Thymus (tissue), 11 donors: ENCODE measurements around the gene PPM1K. TPM values are rescaled to one million over a fixed set of nuclear protein-coding genes. Genes with fewer than 3 reads are reported as not detected.

Experiments used
- DNase-seq, 9 donors: peaks; one replicate each; pipeline ENCODE4 v3.0.0-alpha.2; 2013; ENCODE audit warnings: low spot score in 9 of 9, low read depth in 6 of 9, missing footprints in 1 of 9
- H3K27ac ChIP-seq, 2 donors: one replicate each; pipeline ENCODE4 v1.5.1; 2013; ENCODE audit warnings: control low read depth in 1 of 2, low read depth in 1 of 2, low read length in 1 of 2, mild to moderate bottlenecking in 1 of 2, moderate library complexity in 1 of 2
- H3K27me3 ChIP-seq, 2 donors: one replicate each; pipeline ENCODE4 v1.5.1; 2013; ENCODE audit warnings: low read length in 1 of 2; ENCODE audit not compliant: control insufficient read depth in 2 of 2, insufficient read depth in 1 of 2
- H3K36me3 ChIP-seq, 2 donors: one replicate each; pipeline ENCODE4 v1.5.1; 2013; ENCODE audit warnings: low read length in 1 of 2, mild to moderate bottlenecking in 1 of 2, moderate library complexity in 1 of 2; ENCODE audit not compliant: control insufficient read depth in 2 of 2, insufficient read depth in 2 of 2
- H3K4me1 ChIP-seq, 2 donors: one replicate each; pipeline ENCODE4 v1.5.1; 2013; ENCODE audit warnings: low read length in 2 of 2; ENCODE audit not compliant: control insufficient read depth in 2 of 2, insufficient read depth in 2 of 2
- H3K4me3 ChIP-seq, 2 donors: one replicate each; pipeline ENCODE4 v1.5.1; 2013; ENCODE audit warnings: low read length in 2 of 2, control low read depth in 1 of 2, mild to moderate bottlenecking in 1 of 2
- H3K9me3 ChIP-seq, 2 donors: one replicate each; pipeline ENCODE4 v1.5.1; 2013; ENCODE audit warnings: low read length in 1 of 2, mild to moderate bottlenecking in 1 of 2; ENCODE audit not compliant: control insufficient read depth in 2 of 2, insufficient read depth in 1 of 2
- WGBS: extraction: QIAGEN DNeasy Blood & Tissue Kit; methylation state at CpG from one replicate; pipeline ENCODE4 v1.1.7; 2013; 5-methylcytosine and 5-hydroxymethylcytosine counted together
- polyA plus RNA-seq: library from polyadenylated mRNA; stranded (reverse); fragments of 200-250 nt; gene quantifications from one replicate; pipeline ENCODE4 v1.2.3, GENCODE V29; 2013
- total RNA-seq: library from RNA; stranded (reverse); fragments of 120-200 nt; gene quantifications from one replicate; pipeline ENCODE4 v1.2.4, GENCODE V29; 2013
- donor health status: healthy.

The PPM1K gene
- total and polyA plus RNA-seq, 2 donors = 12.2 to 22.9 TPM

- peaks cover 4 to 7% of the 10 kb centered on the region in 2 donors for H3K36me3 ChIP-seq
- no peak for DNase-seq
- H3K9me3 ChIP-seq = no peaks in the 10 kb centered on the region
- H3K27ac ChIP-seq = no peak overlapping the region
- no peaks in the 10 kb centered on the region for H3K27me3 ChIP-seq
- 97% methylated on average over 2 of the region's 2 CpGs for WGBS
- no peak overlapping the region for H3K4me3 ChIP-seq
- no peaks in the 10 kb centered on the region for H3K4me1 ChIP-seq
Observed at GRCh38 chr4:88257726-88258125, 26.6 kb downstream of the PPM1K start.

GRCh38 chr4:88255111-88255510, 29.2 kb downstream of the PPM1K start:
- no peaks in the 10 kb centered on the region for H3K4me1 ChIP-seq
- WGBS = 93% methylated on average over 2 of the region's 2 CpGs
- no peak for DNase-seq
- no peaks in the 10 kb centered on the region for H3K36me3 ChIP-seq
- no peaks in the 10 kb centered on the region for H3K27me3 ChIP-seq
- H3K9me3 ChIP-seq = no peaks in the 10 kb centered on the region
- H3K4me3 ChIP-seq = no peak overlapping the region
- H3K27ac ChIP-seq = no peak overlapping the region

GRCh38 chr4:88251924-88252323, 32.4 kb downstream of the PPM1K start:
- 64% methylated on average over 3 of the region's 3 CpGs for WGBS
- Histone ChIP-seq H3K27me3 (no peaks in the 10 kb centered on the region), H3K36me3 (no peaks in the 10 kb centered on the region), H3K9me3 (no peaks in the 10 kb centered on the region), H3K4me1 (no peaks in the 10 kb centered on the region), H3K27ac (no peak overlapping the region), H3K4me3 (no peak overlapping the region)
- DNase-seq = no peak

GRCh38 chr4:88247148-88247547, 37.2 kb downstream of the PPM1K start:
- Histone ChIP-seq H3K27me3 (no peaks in the 10 kb centered on the region), H3K9me3 (peaks cover 0 to 15% of the 10 kb centered on the region in 2 donors), H3K4me3 (no peak overlapping the region), H3K4me1 (peaks cover 0 to 4% of the 10 kb centered on the region in 2 donors), H3K27ac (no peak overlapping the region), H3K36me3 (no peaks in the 10 kb centered on the region)
- WGBS = 76% methylated on average over 3 of the region's 3 CpGs
- DNase-seq = no peak

GRCh38 chr4:88246600-88246999, 37.8 kb downstream of the PPM1K start:
- no peak for DNase-seq
- Histone ChIP-seq H3K4me3 (no peak overlapping the region), H3K9me3 (peaks cover 0 to 15% of the 10 kb centered on the region in 2 donors), H3K27ac (no peak overlapping the region), H3K4me1 (peaks cover 0 to 4% of the 10 kb centered on the region in 2 donors), H3K27me3 (no peaks in the 10 kb centered on the region), H3K36me3 (no peaks in the 10 kb centered on the region)
- WGBS = 96% methylated on average over 2 of the region's 2 CpGs

- Histone ChIP-seq H3K27me3 (no peaks in the 10 kb centered on the region), H3K36me3 (no peaks in the 10 kb centered on the region), H3K27ac (no peak overlapping the region), H3K4me1 (peaks cover 0 to 4% of the 10 kb centered on the region in 2 donors), H3K9me3 (peaks cover 0 to 15% of the 10 kb centered on the region in 2 donors), H3K4me3 (no peak overlapping the region)
- peak in 1 of 9 donors; percentile 33 for DNase-seq
- 66% methylated on average over 17 of the region's 17 CpGs for WGBS
Observed at GRCh38 chr4:88244816-88245579, 39.4 kb downstream of the PPM1K start.

GRCh38 chr4:88244056-88244455, 40.3 kb downstream of the PPM1K start:
- Histone ChIP-seq H3K4me3 (no peak overlapping the region), H3K36me3 (no peaks in the 10 kb centered on the region), H3K9me3 (peaks cover 0 to 15% of the 10 kb centered on the region in 2 donors), H3K4me1 (peaks cover 0 to 4% of the 10 kb centered on the region in 2 donors), H3K27me3 (no peaks in the 10 kb centered on the region), H3K27ac (no peak overlapping the region)
- no peak for DNase-seq
- 91% methylated on average over 13 of the region's 13 CpGs for WGBS

- Histone ChIP-seq H3K4me3 (no peak overlapping the region), H3K27me3 (no peaks in the 10 kb centered on the region), H3K36me3 (no peaks in the 10 kb centered on the region), H3K27ac (no peak overlapping the region), H3K9me3 (peaks cover 0 to 15% of the 10 kb centered on the region in 2 donors), H3K4me1 (peaks cover 0 to 4% of the 10 kb centered on the region in 2 donors)
- DNase-seq = no peak
- 92% methylated on average over 1 of the region's 1 CpG for whole genome bisulfite sequencing
Observed at GRCh38 chr4:88242144-88242543, 42.2 kb downstream of the PPM1K start.

- no peak overlapping the region for H3K27ac ChIP-seq
- peaks cover 0 to 4% of the 10 kb centered on the region in 2 donors for H3K4me1 ChIP-seq
- 96% methylated on average over 1 of the region's 1 CpG for WGBS
- no peak for DNase-seq
- H3K4me3 ChIP-seq = no peak overlapping the region
- peaks cover 0 to 12% of the 10 kb centered on the region in 2 donors for H3K9me3 ChIP-seq
- H3K27me3 ChIP-seq = no peaks in the 10 kb centered on the region
- H3K36me3 ChIP-seq = no peaks in the 10 kb centered on the region
Observed at GRCh38 chr4:88240297-88240714, 44.1 kb downstream of the PPM1K start.
